ENCODE measurements around the gene AGBL4. TPM values are rescaled to one million over a fixed set of nuclear protein-coding genes. Genes with fewer than 3 reads are reported as not detected.

The AGBL4 gene
- total and polyA plus RNA-seq, 9 of the 15 experiments (the other 6 are each of a cell fraction or from before 2014, with no cell fraction given): 0.11 TPM; not detected in 7

- ATAC-seq: peak; percentile 99
- TF ChIP-seq, protein P1, sequence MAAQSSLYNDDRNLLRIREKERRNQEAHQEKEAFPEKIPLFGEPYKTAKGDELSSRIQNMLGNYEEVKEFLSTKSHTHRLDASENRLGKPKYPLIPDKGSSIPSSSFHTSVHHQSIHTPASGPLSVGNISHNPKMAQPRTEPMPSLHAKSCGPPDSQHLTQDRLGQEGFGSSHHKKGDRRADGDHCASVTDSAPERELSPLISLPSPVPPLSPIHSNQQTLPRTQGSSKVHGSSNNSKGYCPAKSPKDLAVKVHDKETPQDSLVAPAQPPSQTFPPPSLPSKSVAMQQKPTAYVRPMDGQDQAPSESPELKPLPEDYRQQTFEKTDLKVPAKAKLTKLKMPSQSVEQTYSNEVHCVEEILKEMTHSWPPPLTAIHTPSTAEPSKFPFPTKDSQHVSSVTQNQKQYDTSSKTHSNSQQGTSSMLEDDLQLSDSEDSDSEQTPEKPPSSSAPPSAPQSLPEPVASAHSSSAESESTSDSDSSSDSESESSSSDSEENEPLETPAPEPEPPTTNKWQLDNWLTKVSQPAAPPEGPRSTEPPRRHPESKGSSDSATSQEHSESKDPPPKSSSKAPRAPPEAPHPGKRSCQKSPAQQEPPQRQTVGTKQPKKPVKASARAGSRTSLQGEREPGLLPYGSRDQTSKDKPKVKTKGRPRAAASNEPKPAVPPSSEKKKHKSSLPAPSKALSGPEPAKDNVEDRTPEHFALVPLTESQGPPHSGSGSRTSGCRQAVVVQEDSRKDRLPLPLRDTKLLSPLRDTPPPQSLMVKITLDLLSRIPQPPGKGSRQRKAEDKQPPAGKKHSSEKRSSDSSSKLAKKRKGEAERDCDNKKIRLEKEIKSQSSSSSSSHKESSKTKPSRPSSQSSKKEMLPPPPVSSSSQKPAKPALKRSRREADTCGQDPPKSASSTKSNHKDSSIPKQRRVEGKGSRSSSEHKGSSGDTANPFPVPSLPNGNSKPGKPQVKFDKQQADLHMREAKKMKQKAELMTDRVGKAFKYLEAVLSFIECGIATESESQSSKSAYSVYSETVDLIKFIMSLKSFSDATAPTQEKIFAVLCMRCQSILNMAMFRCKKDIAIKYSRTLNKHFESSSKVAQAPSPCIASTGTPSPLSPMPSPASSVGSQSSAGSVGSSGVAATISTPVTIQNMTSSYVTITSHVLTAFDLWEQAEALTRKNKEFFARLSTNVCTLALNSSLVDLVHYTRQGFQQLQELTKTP (IDR thresholded peaks at IDR 0.05; ENCODE audit: low read depth in 1 of 2, partially characterized antibody in 2 of 2): peak in 1 of 2 experiments; percentile 92
- TF ChIP-seq HSF4 (CRISPR knock-in tag; IDR thresholded peaks at IDR 0.05; ENCODE audit: borderline replicate concordance) (no peak), NCOA2 (IDR thresholded peaks at IDR 0.05; ENCODE audit: partially characterized antibody in 2 of 2) (no peak), TEAD4 (IDR thresholded peaks at IDR 0.05; ENCODE audit: low read length) (no peak), TEAD4 (CRISPR knock-in tag; IDR thresholded peaks at IDR 0.05; ENCODE audit: borderline replicate concordance) (no peak), ZNF134 (CRISPR knock-in tag; conservative IDR thresholded peaks at IDR 0.05) (no peak), STAG1 (CRISPR knock-in tag; IDR thresholded peaks at IDR 0.05; ENCODE audit: borderline replicate concordance) (0 out of 2 replicates have a peak, but pooled peaks have one; percentile 7), ZNF778 (CRISPR knock-in tag; IDR thresholded peaks at IDR 0.05) (no peak), SREBF1 (IDR thresholded peaks at IDR 0.05; ENCODE audit: borderline replicate concordance, low read depth, low read length) (no peak), NFATC3 (IDR thresholded peaks at IDR 0.05) (no peak), YY1 (IDR thresholded peaks at IDR 0.05; ENCODE audit: borderline replicate concordance in 1 of 3, control insufficient read depth in 1 of 3, extremely low read depth in 1 of 3, insufficient read depth in 3 of 3, insufficient read length in 1 of 3, insufficient replicate concordance in 2 of 3, low read depth in 1 of 3, low read length in 2 of 3) (no peak), CREM (IDR thresholded peaks at IDR 0.05; ENCODE audit: low read depth) (peak; percentile 45; the same call in 1 of the 2 replicates), U2AF2 (optimal IDR thresholded peaks at IDR 0.05; ENCODE audit: low read depth, low read length) (no peak), ARHGAP35 (IDR thresholded peaks at IDR 0.05; ENCODE audit: partially characterized antibody) (no peak), CBX3 (IDR thresholded peaks at IDR 0.05; ENCODE audit: borderline replicate concordance in 1 of 2, low read length in 2 of 2) (peak in 1 of 2 experiments; percentile 25; a peak in 1 of 3 replicates), IFI16 (CRISPR knock-in tag; IDR thresholded peaks at IDR 0.05) (no peak), RBM15 (IDR thresholded peaks at IDR 0.05; ENCODE audit: insufficient read depth, low read length) (no peak)
- TF ChIP-seq, protein P2, sequence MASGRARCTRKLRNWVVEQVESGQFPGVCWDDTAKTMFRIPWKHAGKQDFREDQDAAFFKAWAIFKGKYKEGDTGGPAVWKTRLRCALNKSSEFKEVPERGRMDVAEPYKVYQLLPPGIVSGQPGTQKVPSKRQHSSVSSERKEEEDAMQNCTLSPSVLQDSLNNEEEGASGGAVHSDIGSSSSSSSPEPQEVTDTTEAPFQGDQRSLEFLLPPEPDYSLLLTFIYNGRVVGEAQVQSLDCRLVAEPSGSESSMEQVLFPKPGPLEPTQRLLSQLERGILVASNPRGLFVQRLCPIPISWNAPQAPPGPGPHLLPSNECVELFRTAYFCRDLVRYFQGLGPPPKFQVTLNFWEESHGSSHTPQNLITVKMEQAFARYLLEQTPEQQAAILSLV (tag; IDR thresholded peaks at IDR 0.05): no peak
These were observed 1492.9 kb downstream of the AGBL4 start for GRCh38 chr1:48530727-48531351.

More at GRCh38 chr1:48530727-48531351, 1492.9 kb downstream of the AGBL4 start:
- ChIA-PET CTCF (ENCODE audit: low intra/inter-chr PET ratio) (no interaction called here), POLR2A (interaction anchor here (0.6 to 1.2 kb wide), 3 partner anchors 18 to 405 kb away, joined by 3 read pairs; partner anchors contain the start of gene SPATA6)
- H3K9me3 ChIP-seq (replicated peaks; ENCODE audit: control insufficient read depth, insufficient read depth, low read depth, low read length): no peaks in the 10 kb centered on the region
- in situ Hi-C loops (cut with MboI): no loop called here
- intact Hi-C loops (cut with micrococcal nuclease): no loop called here
- no peaks in the 10 kb centered on the region; the same call in 1 of the 2 replicates for H4K20me1 ChIP-seq (replicated peaks; ENCODE audit: control insufficient read depth, insufficient read depth, low read length)
- H3K4me2 ChIP-seq (ENCODE audit: insufficient read depth, low read length): no peak overlapping the region
- no peak overlapping the region for H3K27ac ChIP-seq (ENCODE audit: extremely low read depth, low read depth, low read length)
- H3K9ac ChIP-seq (ENCODE audit: insufficient read depth in 1 of 2, low read depth in 2 of 2, low read length in 2 of 2): no peak overlapping the region
- peak; percentile 83 to 92 (median 86) for DNase-seq (ENCODE audit: extremely low read depth in 1 of 4, low spot score in 3 of 4)
- no peaks in the 10 kb centered on the region for H3K79me2 ChIP-seq (ENCODE audit: control insufficient read depth, insufficient read depth, low read length)
- H3K9me1 ChIP-seq (ENCODE audit: control insufficient read depth, insufficient read depth, low read length): no peaks in the 10 kb centered on the region
- H3K4me1 ChIP-seq (replicated peaks in 1 of 2; ENCODE audit: control insufficient read depth in 2 of 2, insufficient read depth in 2 of 2, low read length in 2 of 2): no peaks in the 10 kb centered on the region
- FAIRE-seq: peak; percentile 85
- no peak overlapping the region for H2AFZ ChIP-seq (ENCODE audit: low read depth, low read length)
- H3K4me3 ChIP-seq: no peak overlapping the region
- no peaks in the 10 kb centered on the region for H3K27me3 ChIP-seq (ENCODE audit: control insufficient read depth in 2 of 2, insufficient read depth in 2 of 2, low read length in 2 of 2)
- no TSS peak for BruUV-seq (replicated peaks)
- 0% methylated on average over 2 of the region's 2 CpGs for WGBS (ENCODE audit: insufficient coverage, low coverage, missing lambda C conversion rate)
- no peaks in the 10 kb centered on the region for H3K36me3 ChIP-seq (ENCODE audit: control insufficient read depth, insufficient read depth, low read length)
